Stimulated activated naive CD4-positive, alpha-beta T cell (primary cell): ENCODE measurements around the gene CD180.
"Not testable (repeated sequence)": the region's sequence is repeated elsewhere in the genome, so short reads cannot be mapped to it uniquely, and the experiment has no call there.

ENCODE experiments used
- DNase-seq, 6 experiments: peaks; one replicate each; lab custom pipeline; 2025; lab: John Stamatoyannopoulos, UW

CD180 gene

GRCh38 chr5:67188274-67189078 lies 8.1 kb downstream of the CD180 start:
- DNase-seq: peak in 2 of 6 experiments; percentile 10 to 19

- peak in 1 of 6 experiments; percentile 5 for DNase-seq
These were observed 9.4 kb downstream of the CD180 start for GRCh38 chr5:67187006-67187715.

GRCh38 chr5:67183859-67184258 lies 12.7 kb downstream of the CD180 start:
- DNase-seq: no peak

DNA sequence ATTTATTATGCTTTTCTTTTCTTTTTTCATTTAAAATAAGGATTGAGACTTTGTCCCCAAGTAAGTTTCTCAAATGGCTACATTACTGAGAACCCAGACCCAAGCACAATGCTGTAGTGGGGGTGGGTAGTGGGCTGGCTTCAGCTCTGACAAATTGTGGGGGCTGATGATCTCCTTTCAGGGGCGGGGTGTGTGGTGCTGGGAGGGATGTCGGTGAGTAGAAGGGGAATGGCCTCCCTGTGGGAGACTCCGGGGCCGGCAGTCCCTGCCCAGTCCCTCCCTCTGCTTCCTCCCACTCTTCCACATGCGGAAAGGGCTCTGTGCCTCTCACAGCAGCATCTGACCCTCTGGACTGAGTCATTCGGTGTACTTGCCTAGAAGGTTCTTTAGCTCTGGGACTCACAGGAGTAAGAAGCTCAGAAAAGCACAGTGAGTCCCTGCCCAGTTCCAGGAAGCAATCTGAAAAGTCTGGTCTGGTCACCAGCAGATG lies 14.3 kb downstream of the CD180 start:
- no peak for DNase-seq

DNA sequence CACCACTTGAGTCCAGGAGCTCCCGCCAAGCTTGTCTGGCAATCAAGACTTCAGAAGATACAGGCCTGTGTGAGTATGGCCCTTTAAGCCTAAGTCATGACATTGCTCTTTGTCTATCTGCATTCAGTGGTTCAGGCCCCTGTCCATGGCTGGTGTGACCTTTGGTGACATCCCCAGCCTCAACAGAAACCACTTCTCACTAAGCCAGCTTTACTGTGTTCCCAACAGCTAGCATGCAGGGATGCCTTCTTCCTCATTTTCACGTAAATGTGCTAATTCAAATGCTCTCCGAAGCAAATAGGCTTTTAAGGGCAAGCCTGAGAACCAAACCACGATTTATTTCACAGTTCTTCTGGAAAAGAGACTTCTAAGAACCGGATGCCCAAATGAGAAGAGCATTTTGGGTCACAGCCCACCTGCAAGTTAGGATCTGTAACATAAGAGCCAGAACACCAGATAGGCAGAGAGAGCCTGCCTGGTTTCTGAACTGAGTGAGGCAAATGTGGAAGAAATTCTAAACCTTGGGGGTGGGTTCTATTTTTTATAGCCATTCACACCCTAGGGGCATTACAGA lies 14.9 kb downstream of the CD180 start:
- peak in 2 of 6 experiments; percentile 25 to 27 for DNase-seq

GRCh38 chr5:67179697-67180361 lies 16.8 kb downstream of the CD180 start:
- no peak for DNase-seq

DNA sequence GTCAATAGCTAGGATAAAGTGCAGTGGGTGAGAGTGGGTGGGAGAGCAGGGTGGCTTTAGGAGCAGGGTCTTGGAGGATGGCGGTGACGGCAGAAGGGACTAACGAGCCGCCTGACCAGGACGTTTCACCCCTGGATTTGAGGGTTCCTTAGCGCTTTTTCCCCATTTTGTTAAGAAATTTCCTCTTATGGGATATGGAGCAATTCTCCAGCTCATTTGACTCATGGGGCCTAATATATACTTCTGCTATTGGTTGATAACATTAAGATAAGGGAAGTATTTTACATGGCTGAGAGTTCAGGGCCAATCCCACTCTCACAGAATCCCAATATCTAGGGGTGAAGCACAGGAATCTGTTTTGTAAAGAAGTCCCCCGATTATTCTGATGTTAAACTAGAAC lies 17.6 kb downstream of the CD180 start:
- DNase-seq: no peak

GRCh38 chr5:67178085-67178484 lies 18.5 kb downstream of the CD180 start:
- no peak for DNase-seq

- DNase-seq: no peak
These were observed 19.7 kb downstream of the CD180 start for GRCh38 chr5:67176936-67177335.

DNA sequence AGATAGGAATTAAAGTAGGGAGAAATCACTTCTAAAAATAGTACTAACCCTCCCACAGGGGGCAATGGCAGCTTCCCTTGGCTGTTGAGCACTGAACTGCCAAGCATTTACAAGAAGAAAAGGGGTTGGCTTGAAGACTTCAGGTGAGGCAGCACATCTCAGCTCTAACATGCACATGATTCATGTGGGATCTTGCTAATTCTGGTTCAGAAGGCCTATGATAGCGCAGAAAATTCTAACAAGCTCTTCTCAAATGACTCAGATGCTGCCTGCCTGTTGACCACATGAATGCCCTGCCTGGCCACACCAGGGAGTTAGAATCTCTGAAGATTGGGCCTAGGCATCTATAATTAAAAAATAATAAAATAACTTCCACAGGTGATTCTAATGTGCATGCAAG lies 22.6 kb downstream of the CD180 start:
- no peak for DNase-seq

DNA sequence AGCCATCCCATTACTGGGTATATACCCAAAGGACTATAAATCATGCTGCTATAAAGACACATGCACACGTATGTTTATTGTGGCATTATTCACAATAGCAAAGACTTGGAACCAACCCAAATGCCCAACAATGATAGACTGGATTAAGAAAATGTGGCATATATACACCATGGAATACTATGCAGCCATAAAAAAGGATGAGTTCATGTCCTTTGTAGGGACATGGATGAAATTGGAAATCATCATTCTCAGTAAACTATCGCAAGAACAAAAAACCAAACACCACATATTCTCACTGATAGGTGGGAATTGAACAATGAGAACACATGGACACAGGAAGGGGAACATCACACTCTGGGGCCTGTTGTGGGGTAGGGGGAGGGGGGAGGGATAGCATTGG lies 23.2 kb downstream of the CD180 start:
- DNase-seq: not testable (repeated sequence)

DNA sequence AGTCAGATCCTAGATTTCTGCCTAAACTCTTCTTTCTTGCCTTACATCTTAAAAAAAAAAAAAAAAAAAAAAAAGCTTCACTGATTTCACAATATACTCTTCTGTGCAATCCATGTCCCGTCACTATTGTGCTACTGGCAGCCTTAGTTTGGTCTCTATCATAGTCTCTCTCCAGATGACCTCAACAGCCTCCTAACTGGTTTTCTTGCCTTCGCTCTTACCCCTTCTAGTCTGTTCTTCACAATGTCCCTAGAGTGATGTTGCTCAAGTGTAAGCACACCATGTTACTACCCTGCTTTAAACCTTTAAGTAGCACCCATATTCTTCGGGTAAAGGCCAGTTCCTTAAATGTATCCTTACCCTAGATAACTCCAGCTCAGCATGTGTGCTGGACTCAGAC lies 25.8 kb downstream of the CD180 start:
- DNase-seq: no peak

DNA sequence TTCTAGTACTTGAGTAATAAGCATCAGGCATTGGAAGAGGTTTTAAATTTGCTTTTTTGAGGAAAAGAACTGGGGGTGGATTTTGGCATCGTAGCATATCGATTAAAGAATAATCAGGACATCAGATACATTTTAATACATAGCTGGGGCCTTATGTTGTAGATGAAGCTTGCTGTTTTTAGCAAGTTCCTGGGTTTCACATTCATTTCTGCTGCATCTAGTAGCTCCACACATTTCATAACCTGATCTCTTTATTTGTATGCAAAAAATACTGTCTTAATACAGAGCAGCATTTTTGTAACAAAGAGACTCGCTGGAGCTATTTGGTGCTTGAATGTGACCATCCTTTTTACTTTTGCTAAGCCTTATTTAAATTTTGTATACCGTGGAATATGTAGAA lies 28.5 kb downstream of the CD180 start:
- DNase-seq: no peak

- peak in 5 of 6 experiments; percentile 15 to 59 (median 38) for DNase-seq
These were observed 29.9 kb downstream of the CD180 start for GRCh38 chr5:67166460-67167285.

DNA sequence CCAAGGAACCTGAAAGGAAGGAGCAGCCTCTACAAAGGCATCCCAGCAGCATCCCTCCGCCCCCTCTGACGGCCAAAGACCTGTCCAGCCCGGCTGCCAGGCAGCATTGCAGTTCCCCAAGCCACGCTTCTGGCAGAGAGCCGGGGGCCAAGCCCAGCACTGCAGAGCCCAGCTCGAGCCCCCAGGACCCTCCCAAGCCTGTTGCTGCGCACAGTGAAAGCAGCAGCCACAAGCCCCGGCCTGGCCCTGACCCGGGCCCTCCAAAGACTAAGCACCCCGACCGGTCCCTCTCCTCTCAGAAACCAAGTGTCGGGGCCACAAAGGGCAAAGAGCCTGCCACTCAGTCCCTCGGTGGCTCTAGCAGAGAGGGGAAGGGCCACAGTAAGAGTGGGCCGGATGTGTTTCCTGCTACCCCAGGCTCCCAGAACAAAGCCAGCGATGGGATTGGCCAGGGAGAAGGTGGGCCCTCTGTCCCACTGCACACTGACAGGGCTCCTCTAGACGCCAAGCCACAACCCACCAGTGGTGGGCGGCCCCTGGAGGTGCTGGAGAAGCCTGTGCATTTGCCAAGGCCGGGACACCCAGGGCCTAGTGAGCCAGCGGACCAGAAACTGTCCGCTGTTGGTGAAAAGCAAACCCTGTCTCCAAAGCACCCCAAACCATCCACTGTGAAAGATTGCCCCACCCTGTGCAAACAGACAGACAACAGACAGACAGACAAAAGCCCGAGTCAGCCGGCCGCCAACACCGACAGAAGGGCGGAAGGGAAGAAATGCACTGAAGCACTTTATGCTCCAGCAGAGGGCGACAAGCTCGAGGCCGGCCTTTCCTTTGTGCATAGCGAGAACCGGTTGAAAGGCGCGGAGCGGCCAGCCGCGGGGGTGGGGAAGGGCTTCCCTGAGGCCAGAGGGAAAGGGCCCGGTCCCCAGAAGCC lies 30.8 kb downstream of the CD180 start:
- peak; percentile 45 to 85 (median 69) for DNase-seq

GRCh38 chr5:67164856-67165525 lies 31.6 kb downstream of the CD180 start:
- no peak for DNase-seq

DNA sequence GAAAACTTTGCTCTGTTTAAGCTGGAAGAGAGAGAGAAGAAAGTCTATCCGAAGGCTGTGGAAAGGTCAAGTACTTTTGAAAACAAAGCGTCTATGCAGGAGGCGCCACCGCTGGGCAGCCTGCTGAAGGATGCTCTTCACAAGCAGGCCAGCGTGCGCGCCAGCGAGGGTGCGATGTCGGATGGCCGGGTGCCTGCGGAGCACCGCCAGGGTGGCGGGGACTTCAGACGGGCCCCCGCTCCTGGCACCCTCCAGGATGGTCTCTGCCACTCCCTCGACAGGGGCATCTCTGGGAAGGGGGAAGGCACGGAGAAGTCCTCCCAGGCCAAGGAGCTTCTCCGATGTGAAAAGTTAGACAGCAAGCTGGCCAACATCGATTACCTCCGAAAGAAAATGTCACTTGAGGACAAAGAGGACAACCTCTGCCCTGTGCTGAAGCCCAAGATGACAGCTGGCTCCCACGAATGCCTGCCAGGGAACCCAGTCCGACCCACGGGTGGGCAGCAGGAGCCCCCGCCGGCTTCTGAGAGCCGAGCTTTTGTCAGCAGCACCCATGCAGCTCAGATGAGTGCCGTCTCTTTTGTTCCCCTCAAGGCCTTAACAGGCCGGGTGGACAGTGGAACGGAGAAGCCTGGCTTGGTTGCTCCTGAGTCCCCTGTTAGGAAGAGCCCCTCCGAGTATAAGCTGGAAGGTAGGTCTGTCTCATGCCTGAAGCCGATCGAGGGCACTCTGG lies 32.6 kb downstream of the CD180 start:
- no peak for DNase-seq

- DNase-seq: no peak
These were observed 33.3 kb downstream of the CD180 start for GRCh38 chr5:67163231-67163756.

- no peak for DNase-seq
These were observed 34.8 kb downstream of the CD180 start for GRCh38 chr5:67161767-67162166.
